OCI-M2 (cell line): Measurements from ENCODE around the gene MAP3K4.

ENCODE experiments used
- DNase-seq: peaks from one replicate; lab custom pipeline; 2025; ENCODE audit not compliant: unreplicated experiment; lab: John Stamatoyannopoulos, UW

Gene MAP3K4

DNA sequence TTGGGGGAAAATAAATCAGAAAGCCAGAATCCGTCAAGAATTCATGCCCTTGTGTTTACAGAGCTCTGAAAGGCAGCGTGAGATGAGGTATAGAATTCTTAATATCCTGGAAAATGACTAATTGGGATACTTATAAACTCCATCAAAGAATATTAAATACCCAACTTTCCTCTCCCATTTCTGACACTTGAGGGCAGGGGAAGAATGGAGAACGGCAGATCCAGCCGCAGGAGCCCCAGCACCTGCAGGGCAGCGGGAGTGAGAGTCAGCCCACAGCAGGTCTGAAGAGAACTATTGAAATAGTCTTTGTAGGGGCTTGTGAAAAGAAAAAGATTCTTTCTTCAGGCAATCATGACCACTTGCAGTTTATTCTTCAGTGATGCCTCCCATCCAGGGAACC lies 175.1 kb downstream of the MAP3K4 start:
- DNase-seq, result no peak
